A673 (cell line): ENCODE measurements around the gene PPIL6. TPM values are rescaled to one million over a fixed set of nuclear protein-coding genes. Genes with fewer than 3 reads are reported as not detected.

Experiments
- BruUV-seq: library from RNA; stranded (reverse); fragments of 400-500 nt; replicated peaks from 2 replicates; lab custom pipeline; 2021; lab: Mats Ljungman, UMichigan
- CTCF ChIA-PET: fragments of 300-600 bp; sonication (Branson Sonifier 250); formaldehyde crosslinking; loops from one replicate; lab custom pipeline; 2022; ENCODE audit warnings: antibody characterized with exemption; lab: Charles Lee
- POLR2A ChIA-PET: fragments of 300-600 bp; sonication (Branson Sonifier 250); formaldehyde crosslinking; loops from one replicate; lab custom pipeline; 2022; ENCODE audit warnings: antibody characterized with exemption; ENCODE audit not compliant: low non-redundant PET; lab: Charles Lee
- DNase-seq: peaks from one replicate; pipeline ENCODE4 v3.0.0-alpha.2; 2015; ENCODE audit warnings: low spot score
- H3K27ac ChIP-seq: fragments of 200-600 bp; sonication (generic); 2 replicates; pipeline ENCODE4 v1.5.1; 2016; ENCODE audit warnings: mixed run types, low read depth, mild to moderate bottlenecking, mixed read lengths, antibody characterized with exemption, low read length; ENCODE audit not compliant: poor library complexity, severe bottlenecking
- H3K27me3 ChIP-seq: fragments of 200-600 bp; sonication (generic); replicated peaks from 2 replicates; pipeline ENCODE4 v1.6.1; 2017; ENCODE audit warnings: mixed run types, low read depth, mild to moderate bottlenecking, mixed read lengths, antibody characterized with exemption, low read length; ENCODE audit not compliant: insufficient read depth, poor library complexity
- H3K36me3 ChIP-seq: fragments of 200-600 bp; sonication (generic); 2 replicates; pipeline ENCODE4 v1.6.1; 2016; ENCODE audit warnings: mixed run types, mild to moderate bottlenecking, mixed read lengths, antibody characterized with exemption, low read length; ENCODE audit not compliant: insufficient read depth, poor library complexity, severe bottlenecking
- H3K4me1 ChIP-seq: fragments of 200-600 bp; sonication (generic); 2 replicates; pipeline ENCODE4 v1.6.1; 2017; ENCODE audit warnings: mixed run types, mild to moderate bottlenecking, mixed read lengths, antibody characterized with exemption, low read length; ENCODE audit not compliant: insufficient read depth, poor library complexity, severe bottlenecking
- H3K4me3 ChIP-seq: fragments of 200-600 bp; sonication (generic); 2 replicates; pipeline ENCODE4 v1.5.1; 2016; ENCODE audit warnings: low read depth, mixed run types, mild to moderate bottlenecking, mixed read lengths, low read length; ENCODE audit not compliant: poor library complexity, severe bottlenecking
- H3K9me3 ChIP-seq: fragments of 200-600 bp; sonication (generic); 2 replicates; pipeline ENCODE4 v1.6.1; 2016; ENCODE audit warnings: mixed run types, low read depth, mild to moderate bottlenecking, mixed read lengths, antibody characterized with exemption, low read length; ENCODE audit not compliant: poor library complexity, severe bottlenecking
- CTCF ChIP-seq: fragments of 300-800, 200-600 bp; sonication (generic); conservative IDR thresholded peaks from 2 replicates; pipeline ENCODE4 v1.5.1; 2017; ENCODE audit warnings: low read depth, mild to moderate bottlenecking, antibody characterized with exemption, low read length, moderate library complexity, mixed read lengths
- EZH2 ChIP-seq: fragments of 200-600 bp; sonication (generic); IDR thresholded peaks from 2 replicates; pipeline ENCODE4 v1.6.1; 2017; ENCODE audit warnings: borderline replicate concordance, low read depth, mild to moderate bottlenecking, mixed read lengths, antibody characterized with exemption, low read length; ENCODE audit not compliant: poor library complexity, severe bottlenecking
- intact Hi-C: fragments of 100-400 bp; cut with micrococcal nuclease; formaldehyde crosslinking; loops from one replicate; pipeline ENCODE4 v1.10.0; 2022; ENCODE audit not compliant: unreplicated experiment
- total RNA-seq: library from RNA; stranded (reverse); gene quantifications from 2 replicates; pipeline ENCODE4 v1.2.3, GENCODE V29; 2021

Gene PPIL6
- total RNA-seq, 1 experiment from 2014 or later, result 1.8 TPM

- H3K27ac ChIP-seq, result no peak overlapping the region
- H3K27me3 ChIP-seq, result no peaks in the 10 kb centered on the region
- peaks cover 24% of the 10 kb centered on the region for H3K36me3 ChIP-seq
- intact Hi-C loops, result no loop called here
- ChIA-PET CTCF (no interaction called here), POLR2A (no interaction called here)
- H3K4me3 ChIP-seq, result no peak overlapping the region
- peaks cover 26% of the 10 kb centered on the region for H3K4me1 ChIP-seq
- no TSS peak for BruUV-seq
- TF ChIP-seq EZH2, result no peak
- TF ChIP-seq CTCF, result no peak
- no peak for DNase-seq
- no peaks in the 10 kb centered on the region for H3K9me3 ChIP-seq
Measured at GRCh38 chr6:109458774-109459531, 18.5 kb upstream of the PPIL6 start.

GRCh38 chr6:109457562-109457996, 17.2 kb upstream of the PPIL6 start:
- no peak for DNase-seq
- intact Hi-C loops, result no loop called here
- peaks cover 13% of the 10 kb centered on the region for H3K36me3 ChIP-seq
- H3K4me3 ChIP-seq, result no peak overlapping the region
- no peaks in the 10 kb centered on the region for H3K9me3 ChIP-seq
- H3K27me3 ChIP-seq, result no peaks in the 10 kb centered on the region
- TF ChIP-seq CTCF (no peak), EZH2 (no peak)
- ChIA-PET POLR2A (no interaction called here), CTCF (interaction anchor here (0.5 kb wide), 1 partner anchor 11 kb away, joined by 5 read pairs; no protein-coding TSS in a partner anchor)
- no peak overlapping the region for H3K27ac ChIP-seq
- BruUV-seq, result no TSS peak
- peaks cover 26% of the 10 kb centered on the region for H3K4me1 ChIP-seq

- Histone ChIP-seq H3K4me1 (peaks cover 26% of the 10 kb centered on the region), H3K9me3 (no peaks in the 10 kb centered on the region), H3K27ac (no peak overlapping the region), H3K27me3 (no peaks in the 10 kb centered on the region), H3K4me3 (peak overlapping the region; percentile 74), H3K36me3 (peaks cover 8% of the 10 kb centered on the region)
- BruUV-seq, result no TSS peak
- no peak for TF ChIP-seq CTCF
- TF ChIP-seq EZH2, result no peak
- ChIA-PET CTCF (interaction anchor here (0.5 kb wide), 1 partner anchor 12 kb away, joined by 5 read pairs; no protein-coding TSS in a partner anchor), POLR2A (no interaction called here)
- intact Hi-C loops, result no loop called here
- no peak for DNase-seq
Measured at GRCh38 chr6:109456710-109457561, 16.5 kb upstream of the PPIL6 start.
